ENCODE data around the gene AFAP1.

AFAP1 gene

DNA sequence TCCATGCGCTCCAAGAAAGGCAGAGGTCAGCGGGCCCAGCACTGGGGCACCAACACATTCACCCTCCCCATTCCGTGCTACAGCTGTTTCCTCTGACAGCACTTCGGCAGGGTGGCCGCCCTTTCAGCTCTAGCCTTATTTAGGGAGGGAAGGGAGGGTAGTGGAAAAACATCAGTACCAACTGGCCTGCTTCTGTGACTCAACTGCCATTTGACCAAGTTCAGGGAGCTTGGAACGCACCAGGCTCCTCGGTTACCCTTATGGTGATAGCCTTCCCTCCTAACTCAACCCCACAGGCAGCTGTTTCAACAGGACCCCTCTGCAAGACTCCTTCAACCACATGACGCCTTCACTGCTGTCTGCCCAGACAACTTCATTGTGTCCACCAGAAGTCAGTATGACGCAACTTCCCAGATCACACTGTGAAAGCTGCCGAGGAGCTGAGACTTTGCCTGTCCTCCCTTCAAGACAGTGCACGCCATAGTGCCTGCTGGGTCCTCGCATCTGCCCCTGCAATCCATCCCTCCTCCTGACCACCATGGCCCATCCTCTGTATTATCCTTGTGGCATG, 132.2 kb downstream of the AFAP1 start:
- DNase-seq (ENCODE audit: low read depth in 3 of 3, low spot score in 1 of 3): no peak

DNA sequence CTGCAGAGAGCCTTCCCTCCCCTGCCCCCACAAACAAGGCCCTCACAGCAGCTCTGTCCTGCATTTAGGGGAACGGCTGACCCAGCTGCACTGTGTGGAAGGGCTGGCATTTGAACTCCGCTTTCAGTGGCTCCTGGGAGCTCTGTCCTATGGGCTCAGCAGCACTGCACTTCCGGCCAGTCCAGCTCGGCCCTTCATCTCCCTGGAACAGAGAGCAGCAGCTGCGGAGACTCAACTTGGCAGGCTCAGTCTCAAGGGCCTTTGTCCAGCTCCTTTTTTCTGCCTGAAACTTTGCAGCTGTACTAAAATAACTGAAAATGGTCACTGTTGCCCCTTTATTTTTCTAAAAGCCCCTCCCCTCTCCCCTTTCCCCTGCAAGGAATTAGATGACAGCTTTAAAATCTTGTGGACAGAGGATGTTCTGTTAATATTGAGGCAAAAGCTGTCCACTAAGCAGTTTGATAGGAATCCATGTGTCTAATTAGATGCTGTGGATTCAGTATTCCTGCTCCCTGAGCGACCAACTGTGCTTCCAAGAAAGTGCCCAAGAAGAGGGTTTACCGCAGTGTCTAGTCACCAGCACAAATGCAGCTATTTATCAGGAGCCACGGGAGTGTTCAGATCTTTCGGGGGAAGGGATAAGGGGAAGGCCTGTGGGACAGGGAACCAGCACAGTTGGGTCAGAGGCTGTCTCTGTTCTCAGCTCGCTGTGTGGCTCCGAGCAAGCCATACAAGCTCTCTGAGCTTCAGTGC, 133.1 kb downstream of the AFAP1 start:
- no peak for DNase-seq (ENCODE audit: low read depth in 3 of 3, low spot score in 1 of 3)

DNA sequence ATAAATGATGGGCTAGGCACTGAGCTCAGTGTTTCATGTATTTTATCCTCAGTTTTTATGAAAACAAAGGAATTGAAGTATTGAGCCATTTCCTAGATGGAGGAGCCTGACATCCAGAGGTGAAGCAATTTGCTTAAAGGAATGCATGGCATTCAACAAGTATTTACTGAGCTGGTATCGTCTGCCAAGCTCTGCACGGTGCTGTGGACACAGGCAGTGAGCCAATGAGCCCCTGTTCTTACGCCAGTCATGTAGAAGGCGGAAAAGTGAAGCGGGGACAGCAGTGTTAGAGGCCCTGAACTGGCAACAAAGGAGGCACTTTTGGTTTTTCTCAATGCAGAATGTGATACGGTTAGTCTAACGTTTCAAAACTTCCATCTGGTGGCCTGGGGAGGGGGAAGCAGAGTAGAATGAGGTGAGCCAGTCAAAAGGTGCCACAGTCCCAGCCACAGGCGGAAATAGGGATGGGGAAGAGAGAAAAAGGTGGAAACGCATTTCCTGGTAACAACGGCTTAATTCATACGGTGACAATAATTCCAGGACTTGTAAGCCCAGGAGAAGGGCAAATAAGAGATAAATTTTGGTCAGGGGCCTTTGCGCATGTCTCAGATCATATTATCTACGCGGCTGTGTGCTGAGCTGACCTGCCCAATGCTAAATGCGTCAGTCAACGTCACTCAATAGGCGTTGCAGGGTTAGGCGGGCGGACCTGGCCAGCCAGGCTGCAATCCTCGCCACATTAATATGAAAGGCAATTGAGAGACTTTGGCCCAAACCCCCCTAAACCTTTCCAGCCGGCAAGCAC, 133.9 kb downstream of the AFAP1 start:
- DNase-seq (ENCODE audit: low read depth in 3 of 3, low spot score in 1 of 3): no peak

DNA sequence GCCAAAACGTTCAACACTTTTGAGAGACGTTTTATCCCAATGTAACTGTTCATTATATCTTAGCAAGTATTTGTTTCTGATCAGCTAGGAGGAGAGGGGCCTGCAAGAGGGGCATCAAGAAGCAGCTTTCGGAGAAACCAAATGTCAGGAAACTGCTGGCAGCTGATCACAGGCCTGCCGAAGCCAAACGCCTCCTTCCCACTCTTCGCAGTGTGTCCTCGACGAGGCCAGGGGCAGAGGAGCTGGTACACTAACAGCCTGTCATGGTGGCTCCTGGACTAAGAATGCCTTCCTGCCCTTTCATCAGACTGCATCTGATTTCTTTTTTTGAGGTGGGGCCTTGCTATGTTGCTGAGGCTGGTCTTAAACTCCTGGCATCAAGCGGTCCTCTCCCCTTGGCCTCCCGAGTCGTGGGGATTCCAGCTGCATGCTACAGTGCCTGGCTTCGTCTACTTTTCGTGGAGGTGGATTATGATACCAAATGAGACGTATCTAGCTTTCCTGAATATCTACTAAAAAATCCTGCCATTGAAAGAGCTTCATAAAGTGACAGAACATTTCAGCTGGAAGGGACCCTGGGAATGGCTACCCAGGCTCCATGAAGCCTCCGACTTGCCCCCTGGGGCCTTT, 134.8 kb downstream of the AFAP1 start:
- DNase-seq (ENCODE audit: low read depth in 3 of 3, low spot score in 1 of 3): no peak

DNA sequence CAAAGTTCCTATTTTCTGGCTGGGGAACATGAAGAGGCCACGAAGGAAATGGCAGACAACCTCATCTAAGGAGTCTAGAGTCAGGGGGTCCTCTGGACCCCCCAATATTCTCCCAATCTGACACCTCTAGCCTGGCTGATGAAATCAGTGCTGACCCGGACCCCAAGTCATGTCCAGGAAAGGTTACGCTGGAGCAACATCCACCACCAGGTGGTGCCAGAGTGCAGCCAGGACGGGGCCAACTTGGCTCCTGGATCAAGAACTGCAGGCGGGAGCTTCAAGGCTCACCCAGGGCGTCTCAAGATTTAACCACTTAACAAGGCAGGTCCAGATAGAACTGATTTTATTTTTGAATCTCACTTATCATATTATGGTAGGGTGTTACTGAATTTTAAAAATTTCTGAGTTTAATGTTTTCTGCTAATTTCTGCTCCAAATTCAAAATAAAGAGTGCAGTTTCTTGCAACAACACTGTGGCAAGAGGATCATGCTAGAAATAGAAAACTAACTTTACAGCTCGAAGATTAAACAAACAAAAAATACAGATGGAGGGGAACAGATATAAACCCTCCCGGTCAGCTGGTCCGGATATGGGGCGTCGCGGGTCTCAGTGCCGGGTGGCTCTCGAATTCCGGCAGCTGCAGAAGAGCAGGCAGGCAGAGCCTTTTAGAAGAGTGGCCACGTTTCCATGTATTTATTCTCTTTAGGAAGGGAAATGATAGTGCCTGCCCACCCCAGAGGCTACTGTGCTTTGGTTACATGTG, 135.5 kb downstream of the AFAP1 start:
- DNase-seq (ENCODE audit: low read depth in 3 of 3, low spot score in 1 of 3): peak; percentile 56 to 84 (median 56)

DNA sequence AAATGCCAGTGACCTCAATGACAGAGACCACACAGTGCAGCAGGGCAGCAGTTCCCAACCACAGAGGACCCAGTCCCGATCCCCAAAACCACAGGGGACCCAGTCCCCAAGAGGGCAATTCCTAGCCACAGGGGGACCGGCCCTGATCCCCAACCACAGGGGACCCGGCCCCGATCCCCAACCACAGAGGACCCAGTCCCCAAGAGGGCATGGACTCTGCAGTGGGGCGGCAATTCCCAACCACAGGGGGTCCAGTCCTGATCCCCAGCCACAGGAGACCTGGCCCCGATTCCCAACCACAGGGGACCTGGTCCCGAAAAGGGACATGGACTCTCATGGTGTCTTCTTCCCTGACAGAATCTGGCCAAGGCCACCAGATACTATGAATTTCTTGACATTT, 136.3 kb downstream of the AFAP1 start:
- DNase-seq (ENCODE audit: low read depth in 3 of 3, low spot score in 1 of 3): no peak

DNA sequence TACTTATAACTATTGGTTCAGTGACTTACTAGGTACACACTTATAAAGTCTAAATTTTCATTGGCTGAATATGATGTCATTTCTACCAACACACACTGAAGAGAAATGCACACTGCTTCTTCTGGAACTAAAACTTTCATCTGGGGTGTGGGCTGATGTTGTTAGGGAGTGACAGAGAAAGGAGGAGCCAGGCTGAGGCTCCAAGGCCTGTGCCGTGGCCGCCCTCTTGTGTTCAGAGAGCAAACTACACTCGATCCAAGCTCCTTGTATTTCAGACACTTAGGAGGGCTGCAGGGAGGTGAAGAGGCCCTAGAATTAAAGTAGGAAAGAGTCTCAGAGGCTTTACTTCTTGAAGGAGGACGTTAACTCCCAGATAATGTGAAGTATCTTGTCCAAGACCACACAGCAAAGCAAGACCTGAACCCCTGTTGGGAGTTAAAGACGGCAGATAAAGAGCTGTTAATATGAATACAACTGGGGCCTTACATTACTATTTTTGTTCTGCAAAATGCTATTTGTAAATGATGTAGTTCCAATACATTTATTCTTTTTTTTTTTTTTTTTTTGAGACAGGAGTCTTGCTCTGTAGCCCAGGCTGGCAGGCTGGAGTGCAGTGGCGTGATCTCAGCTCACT, 137.5 kb downstream of the AFAP1 start:
- peak; percentile 37 to 70 (median 52) for DNase-seq (ENCODE audit: low read depth in 3 of 3, low spot score in 1 of 3)

DNA sequence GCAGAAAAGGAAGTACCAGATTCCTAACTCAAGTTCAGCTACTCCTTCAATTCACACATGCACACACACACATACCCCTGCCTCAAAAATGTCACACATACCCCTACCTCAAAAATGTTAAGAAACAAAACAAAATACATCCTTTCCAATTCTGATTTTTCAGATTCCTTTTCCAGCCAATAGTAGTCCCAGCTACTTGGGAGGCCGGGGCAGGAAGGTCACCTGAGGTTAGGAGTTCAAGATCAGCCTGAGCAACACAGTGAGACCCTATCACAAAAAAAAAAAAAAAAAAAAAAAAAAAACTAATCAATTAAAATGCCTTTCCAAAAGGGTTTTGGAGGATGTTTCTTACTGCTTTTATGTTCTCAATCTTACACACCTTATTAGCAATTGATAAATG, 138.0 kb downstream of the AFAP1 start:
- DNase-seq (ENCODE audit: low read depth in 3 of 3, low spot score in 1 of 3): no peak

DNA sequence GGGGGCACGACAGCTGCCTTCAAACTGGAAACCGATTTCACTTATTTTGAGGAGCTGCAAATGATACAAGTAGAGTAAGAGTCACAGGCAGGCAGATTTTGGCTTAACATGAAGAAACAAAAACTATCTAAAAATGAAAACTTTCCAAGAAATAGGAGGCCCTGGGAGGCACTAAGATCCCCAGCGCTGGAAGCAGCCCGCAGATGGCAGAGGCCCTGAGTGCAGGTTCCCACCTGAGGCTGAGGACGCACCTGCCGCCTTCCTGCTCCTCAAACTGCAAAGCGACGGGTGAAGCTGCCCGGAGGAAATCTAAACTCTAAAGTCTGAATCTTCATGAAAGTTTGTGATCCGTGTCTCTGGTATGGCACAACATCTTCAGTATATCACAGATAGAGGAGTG, 138.7 kb downstream of the AFAP1 start:
- no peak for DNase-seq (ENCODE audit: low read depth in 3 of 3, low spot score in 1 of 3)

DNA sequence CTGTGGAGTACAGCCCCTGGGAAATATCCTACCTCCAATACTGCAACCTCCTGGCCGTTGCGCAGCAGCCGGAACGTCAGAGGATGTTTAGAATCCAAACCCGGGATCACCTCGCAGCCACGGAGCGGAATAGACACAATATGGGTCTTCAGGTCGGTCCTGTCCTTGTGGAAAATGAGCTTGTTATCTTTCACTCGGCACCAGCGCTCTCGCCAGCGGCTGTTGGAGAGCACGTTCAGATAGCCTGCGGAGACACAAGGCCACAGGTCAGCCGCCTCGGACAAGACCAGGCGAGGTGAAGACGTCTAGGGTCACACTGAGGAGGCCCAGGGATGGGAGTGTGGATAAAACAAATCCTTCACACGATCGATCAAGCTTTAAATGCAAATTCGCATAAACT, 139.3 kb downstream of the AFAP1 start:
- no peak for DNase-seq (ENCODE audit: low read depth in 3 of 3, low spot score in 1 of 3)

DNA sequence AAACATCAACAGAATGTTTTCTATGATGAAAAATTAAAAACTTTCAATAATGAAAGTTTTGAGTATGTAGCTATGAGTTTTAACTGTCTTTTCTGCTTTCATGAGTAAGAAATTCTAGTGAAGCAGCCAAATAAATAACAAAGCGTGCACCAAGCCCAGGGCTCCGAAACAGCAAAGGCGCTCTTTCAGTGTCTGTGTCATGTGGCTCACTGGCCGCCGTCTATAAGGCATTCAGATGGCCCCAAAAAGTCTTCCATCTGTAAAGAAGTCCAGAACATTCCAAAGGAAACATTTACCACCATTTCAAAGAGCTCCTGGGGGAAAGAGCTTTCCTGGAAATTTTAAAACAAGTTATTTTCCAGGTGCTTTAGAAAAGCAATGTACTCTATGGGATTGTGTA, 139.9 kb downstream of the AFAP1 start:
- DNase-seq (ENCODE audit: low read depth in 3 of 3, low spot score in 1 of 3): no peak

DNA sequence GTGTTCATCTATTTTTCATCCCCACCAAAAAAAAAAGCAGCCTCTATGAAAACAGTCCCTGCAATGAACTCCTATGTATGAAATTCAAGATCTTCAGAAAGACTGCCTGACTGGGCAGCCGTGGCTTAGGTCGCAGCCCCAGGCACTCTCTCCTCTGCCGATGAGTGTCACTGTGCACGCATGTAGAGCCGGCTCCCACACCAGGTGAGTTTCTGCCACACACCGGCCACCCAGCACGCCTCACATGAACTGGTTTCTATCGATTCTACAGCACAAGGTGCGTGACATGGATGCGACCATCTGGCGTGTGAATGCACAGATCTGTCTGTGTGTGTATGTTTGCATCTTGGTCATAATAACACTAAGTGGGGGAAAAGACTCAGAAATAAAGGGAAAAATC, 140.4 kb downstream of the AFAP1 start:
- no peak for DNase-seq (ENCODE audit: low read depth in 3 of 3, low spot score in 1 of 3)

DNA sequence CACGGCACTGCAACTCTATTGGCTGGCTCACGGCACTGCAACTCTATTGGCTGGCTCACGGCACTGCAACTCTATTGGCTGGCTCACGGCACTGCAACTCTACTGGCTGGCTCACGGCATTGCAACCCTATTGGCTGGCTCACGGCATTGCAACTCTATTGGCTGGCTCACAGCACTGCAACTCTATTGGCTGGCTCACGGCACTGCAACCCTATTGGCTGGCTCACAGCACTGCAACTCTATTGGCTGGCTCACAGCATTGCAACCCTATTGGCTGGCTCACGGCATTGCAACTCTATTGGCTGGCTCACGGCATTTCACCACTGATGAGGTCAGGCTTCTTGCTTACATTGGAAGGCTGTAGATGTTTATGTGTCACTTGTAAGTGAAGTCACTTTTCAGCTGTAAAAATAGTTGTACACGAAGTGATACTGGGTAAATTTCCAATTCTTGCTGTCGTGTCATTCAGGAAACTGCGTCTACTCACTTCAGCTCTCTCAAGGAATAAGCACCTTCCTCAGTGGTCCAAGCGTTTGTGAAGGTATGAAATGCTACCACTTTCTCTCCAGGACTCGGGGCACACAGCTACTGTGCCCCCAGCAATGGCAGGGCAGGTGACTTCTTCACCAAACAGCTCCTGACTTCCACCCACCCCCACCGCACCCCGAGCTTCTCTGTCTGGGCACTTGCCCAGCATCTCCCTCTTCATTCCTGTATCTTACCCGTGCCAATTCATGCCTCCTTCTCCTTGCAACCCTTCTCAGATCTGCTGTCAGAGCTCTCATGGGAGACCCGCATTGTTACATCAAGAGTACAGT, 141.3 kb downstream of the AFAP1 start:
- no peak for DNase-seq (ENCODE audit: low read depth in 3 of 3, low spot score in 1 of 3)

DNA sequence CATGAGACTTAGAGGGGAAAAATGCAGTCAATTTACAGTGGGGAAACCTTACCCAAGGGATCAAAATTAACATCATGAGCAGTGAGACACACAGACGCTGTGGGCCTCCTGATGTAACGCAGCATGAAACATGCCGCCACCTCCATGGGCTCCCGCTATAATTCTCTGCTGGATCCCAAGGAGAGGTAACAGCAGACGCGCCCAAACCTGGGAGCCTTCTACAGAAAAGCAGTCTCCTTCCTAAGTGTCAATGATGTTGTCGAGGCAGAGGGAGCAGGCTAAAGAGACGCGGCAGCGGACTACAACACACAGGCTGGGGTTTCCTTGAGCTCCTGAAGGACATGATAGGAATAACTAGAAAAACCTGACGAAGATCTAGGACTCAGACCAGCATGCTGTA, 142.3 kb downstream of the AFAP1 start:
- no peak for DNase-seq (ENCODE audit: low read depth in 3 of 3, low spot score in 1 of 3)

DNA sequence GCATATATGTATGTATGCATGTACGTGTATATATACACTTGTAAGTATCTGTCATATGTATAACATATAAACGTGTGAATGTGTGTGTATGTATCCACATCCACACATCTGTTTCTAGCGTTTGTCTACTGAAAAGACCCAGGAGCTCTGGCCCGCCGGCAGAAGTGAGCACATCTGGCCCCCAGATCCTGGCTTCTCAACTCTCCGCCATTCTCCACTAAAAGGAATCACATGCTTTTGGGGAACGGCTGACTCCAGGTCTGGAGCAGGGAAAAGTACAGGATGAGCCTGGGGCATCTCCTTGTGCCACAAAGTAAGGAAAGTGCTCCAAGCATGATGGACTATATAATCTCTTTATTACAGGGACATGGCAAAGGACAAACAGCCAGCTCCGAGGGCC, 143.7 kb downstream of the AFAP1 start:
- DNase-seq (ENCODE audit: low read depth in 3 of 3, low spot score in 1 of 3): no peak

DNA sequence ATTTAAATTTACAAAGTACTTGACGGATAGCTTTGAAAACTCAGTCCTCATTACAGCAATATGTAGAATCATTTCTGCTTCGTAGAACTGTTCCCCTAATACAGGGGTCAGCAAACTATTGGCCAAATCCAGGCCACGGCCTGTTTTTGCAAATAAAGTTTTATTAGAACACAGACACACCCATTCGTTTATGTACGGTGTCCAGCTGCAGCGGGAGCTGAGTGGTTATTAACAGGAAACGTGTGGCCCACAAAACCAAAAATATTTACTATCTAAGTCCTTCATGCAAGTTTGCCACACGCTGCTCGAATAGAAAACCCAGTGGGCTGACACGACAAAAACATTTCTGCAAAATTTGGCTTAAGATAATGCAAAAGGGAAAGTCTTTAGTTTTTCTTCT, 146.5 kb downstream of the AFAP1 start:
- no peak for DNase-seq (ENCODE audit: low read depth in 3 of 3, low spot score in 1 of 3)

DNA sequence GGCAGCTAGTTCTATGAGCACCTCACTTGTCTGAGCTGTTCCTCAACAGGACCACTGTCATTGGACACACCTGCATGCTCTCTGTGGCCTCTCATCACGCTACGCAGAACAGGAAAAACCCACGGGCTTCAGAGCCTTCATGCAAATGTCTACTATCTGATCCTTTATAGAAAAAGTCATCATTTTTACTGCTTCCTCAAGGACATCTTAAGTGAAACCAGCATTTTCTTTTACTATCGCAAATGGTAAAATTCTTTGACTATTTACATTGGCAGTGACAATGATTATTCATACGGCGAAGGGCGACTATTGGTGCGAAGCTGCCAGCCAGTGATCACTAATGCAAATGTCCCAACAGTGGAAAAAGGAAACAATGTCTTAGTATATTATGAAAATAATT, 147.0 kb downstream of the AFAP1 start:
- DNase-seq (ENCODE audit: low read depth in 3 of 3, low spot score in 1 of 3): no peak

DNA sequence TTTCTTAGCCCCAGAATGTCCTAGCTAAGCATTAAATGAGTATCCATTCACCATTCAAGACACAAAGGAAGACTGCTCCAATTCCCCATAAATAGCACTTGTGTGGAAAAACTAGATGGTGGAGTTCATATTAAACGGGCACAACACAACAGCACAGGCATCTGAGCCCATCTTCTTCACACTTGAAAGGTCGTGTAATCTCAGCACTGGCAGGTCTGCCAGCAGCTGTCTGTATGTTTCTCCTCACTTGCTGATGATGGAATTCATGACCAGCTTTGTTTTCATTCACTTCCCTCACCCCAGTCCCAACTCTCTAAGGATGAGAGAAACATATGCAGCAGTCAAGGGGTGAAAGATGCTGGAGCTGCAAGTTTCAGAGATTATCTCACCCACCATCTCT, 148.7 kb downstream of the AFAP1 start:
- no peak for DNase-seq (ENCODE audit: low read depth in 3 of 3, low spot score in 1 of 3)

DNA sequence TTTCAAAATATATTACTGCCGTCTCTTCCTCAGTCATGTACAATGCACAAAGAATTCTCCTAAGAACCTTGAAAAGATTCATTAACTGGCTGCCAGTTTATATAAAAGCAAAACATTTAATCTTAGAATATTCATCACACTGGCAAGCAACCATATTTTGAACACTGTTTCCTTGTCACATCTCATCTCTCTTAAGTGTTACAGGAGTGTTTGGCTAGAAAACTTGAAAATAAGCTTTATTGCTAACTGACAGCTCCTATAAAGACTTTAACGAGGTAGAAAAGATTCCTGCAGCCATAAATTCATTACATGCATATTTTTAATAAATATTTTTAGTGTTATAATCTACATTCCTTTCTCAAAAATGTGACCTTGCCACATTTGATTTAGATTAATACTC, 149.6 kb downstream of the AFAP1 start:
- DNase-seq (ENCODE audit: low read depth in 3 of 3, low spot score in 1 of 3): no peak
